H1 (cell line): Measurements from ENCODE around the gene HSD17B8. TPM values are rescaled to one million over a fixed set of nuclear protein-coding genes. Genes with fewer than 3 reads are reported as not detected.

Source experiments
- SAP30 ChIP-seq: fragments of 300-600 bp; sonication (generic); IDR thresholded peaks from 2 replicates; pipeline ENCODE4 v1.7.1; 2012; ENCODE audit warnings: low read length, moderate library complexity, mild to moderate bottlenecking, inconsistent platforms; ENCODE audit not compliant: insufficient read depth, insufficient replicate concordance
- TAF1 ChIP-seq: IDR thresholded peaks from 2 replicates; pipeline ENCODE4 v1.6.1; 2011; ENCODE audit warnings: mild to moderate bottlenecking, low read depth, low read length
- polyA plus RNA-seq, 7 experiments: library from polyadenylated mRNA; depleted of rRNA in 3 of 7; stranded (reverse) in 5 of 7; unstranded in 2 of 7; fragments of >200 nt in 5 of 7; fragments of 200-250 nt in 2 of 7; gene quantifications; 1 replicate in 5 of 7; 2 replicates in 1 of 7; 4 replicates in 1 of 7; pipeline versions ENCODE4 v1.2.1 to v1.2.3, GENCODE V29; 2011 to 2013; ENCODE audit warnings: missing spikeins in 2 of 7, mixed read lengths in 2 of 7
- total RNA-seq: library from RNA; stranded (reverse); fragmentation: NEBNext Ultra II Directional; extraction: Animal tissue kit (Norgen Biotek cat#: 25700); gene quantifications from 2 replicates; pipeline ENCODE4 v1.2.1, GENCODE V29; 2021

The HSD17B8 gene
- total and polyA plus RNA-seq, 2 of the 8 experiments (the other 6 are each of a cell fraction or from before 2014, with no cell fraction given), result 3.3 to 17.1 TPM

- no peak for TF ChIP-seq TAF1
- no peak for TF ChIP-seq SAP30
Measured at GRCh38 chr6:33198853-33199436, 5.5 kb upstream of the HSD17B8 start (continued).
